SKM-1 (cell line): ENCODE data around the gene CALHM4.

ENCODE experiments used
- DNase-seq: peaks from one replicate; lab custom pipeline; 2025; ENCODE audit not compliant: unreplicated experiment; lab: John Stamatoyannopoulos, UW

Gene CALHM4

GRCh38 chr6:116536216-116536621 lies 17.3 kb upstream of the CALHM4 start:
- DNase-seq = peak; percentile 40

GRCh38 chr6:116542426-116542825 lies 11.1 kb upstream of the CALHM4 start:
- DNase-seq = no peak

- DNase-seq = no peak
Measured at GRCh38 chr6:116543149-116543548, 10.4 kb upstream of the CALHM4 start.

GRCh38 chr6:116545651-116546050 lies 7.9 kb upstream of the CALHM4 start, which contains the start of gene TRAPPC3L:
Gene TRAPPC3L (minus strand): TSS chr6:116545684. CDS start chr6:116545514, 170 bp downstream.
- DNase-seq = no peak

- DNase-seq = no peak
Measured at GRCh38 chr6:116547358-116547757, 6.2 kb upstream of the CALHM4 start.

- no peak for DNase-seq
Measured at GRCh38 chr6:116550796-116551195, 2.8 kb upstream of the CALHM4 start.

- DNase-seq = no peak
Measured at GRCh38 chr6:116556065-116556464, 2.5 kb downstream of the CALHM4 start.

- DNase-seq = no peak
Measured at GRCh38 chr6:116556814-116557415, 3.4 kb downstream of the CALHM4 start.

GRCh38 chr6:116557893-116558292 lies 4.3 kb downstream of the CALHM4 start:
- no peak for DNase-seq

GRCh38 chr6:116560130-116560529 lies 6.6 kb downstream of the CALHM4 start:
- DNase-seq = no peak

GRCh38 chr6:116561377-116562018 lies 7.9 kb downstream of the CALHM4 start:
- peak; percentile 66 for DNase-seq

GRCh38 chr6:116562019-116562403 lies 8.5 kb downstream of the CALHM4 start:
- DNase-seq = no peak

GRCh38 chr6:116562614-116563013 lies 9.1 kb downstream of the CALHM4 start:
- DNase-seq = no peak

- DNase-seq = no peak
Measured at GRCh38 chr6:116563830-116564229, 10.3 kb downstream of the CALHM4 start.

- no peak for DNase-seq
Measured at GRCh38 chr6:116564311-116564710, 10.8 kb downstream of the CALHM4 start.

GRCh38 chr6:116564921-116565872 lies 11.6 kb downstream of the CALHM4 start:
- no peak for DNase-seq

- DNase-seq = no peak
Measured at GRCh38 chr6:116568111-116568510, 14.6 kb downstream of the CALHM4 start.

- no peak for DNase-seq
Measured at GRCh38 chr6:116568821-116569755, 15.5 kb downstream of the CALHM4 start.

GRCh38 chr6:116570856-116571682 lies 17.5 kb downstream of the CALHM4 start, which contains the start of gene RWDD1:
Gene RWDD1 (plus strand): TSS chr6:116571504. CDS start chr6:116571583, 79 bp downstream.
- peak; percentile 96 for DNase-seq

GRCh38 chr6:116571683-116572000 lies 18.1 kb downstream of the CALHM4 start:
- DNase-seq = no peak
